GM12878 (cell line): Measurements from ENCODE around the gene PLCXD1. TPM values are rescaled to one million over a fixed set of nuclear protein-coding genes. Genes with fewer than 3 reads are reported as not detected.

Experiments
- ASH2L ChIP-seq: fragments of 300-600, 200-600 bp; sonication (generic); IDR thresholded peaks from 2 replicates; pipeline ENCODE4 v1.6.1; 2017; ENCODE audit warnings: low read depth, mild to moderate bottlenecking, borderline replicate concordance
- CREB1 ChIP-seq: IDR thresholded peaks from 2 replicates; pipeline ENCODE4 v1.6.1; 2012; ENCODE audit warnings: low read depth, mild to moderate bottlenecking, inconsistent platforms
- ESRRA ChIP-seq: IDR thresholded peaks from 2 replicates; pipeline ENCODE4 v1.6.1; 2012; ENCODE audit warnings: mild to moderate bottlenecking, low read length, improper control_type of control experiment
- MYC ChIP-seq: IDR thresholded peaks from 2 replicates; pipeline ENCODE4 v1.6.1; 2011; ENCODE audit warnings: mild to moderate bottlenecking, low read length, moderate library complexity, inconsistent platforms; ENCODE audit not compliant: insufficient read depth, insufficient replicate concordance, insufficient read length, severe bottlenecking
- SMC3 ChIP-seq: IDR thresholded peaks from 2 replicates; pipeline ENCODE4 v1.6.1; 2011; ENCODE audit warnings: low read length, improper control_type of control experiment, borderline replicate concordance
- STAT3 ChIP-seq: IDR thresholded peaks from 2 replicates; pipeline ENCODE4 v1.6.1; 2011; ENCODE audit warnings: low read depth, low read length, improper control_type of control experiment
- TBL1XR1 ChIP-seq: IDR thresholded peaks from 2 replicates; pipeline ENCODE4 v1.6.1; 2012; ENCODE audit warnings: low read depth, low read length, improper control_type of control experiment
- polyA plus RNA-seq, 11 experiments: library from polyadenylated mRNA; depleted of rRNA in 4 of 11; unstranded in 6 of 11; stranded (reverse) in 5 of 11; fragments of >200 nt; fragmentation: Nextera tagmentation in 4 of 11; fragmentation: Illumina TruSeq in 1 of 11; extraction: Ambion mirVana in 4 of 11; extraction: Trizol in 1 of 11; gene quantifications; 1 replicate in 1 of 11; 2 replicates in 10 of 11; pipeline versions ENCODE4 v1.2.1 to v1.2.3, GENCODE V29; 2011 to 2016; ENCODE audit warnings: inconsistent platforms in 2 of 11, missing spikeins in 2 of 11, low read depth in 1 of 11
- total RNA-seq, 4 experiments: library from RNA; depleted of rRNA in 3 of 4; stranded (reverse); fragments of >200 nt in 3 of 4; fragmentation: Illumina TruSeq in 1 of 4; extraction: Trizol in 1 of 4; gene quantifications; 2 replicates each; pipeline versions ENCODE4 v1.2.1 to v1.2.3, GENCODE V29; 2013 to 2021
- TF ChIP-seq, protein P1 (sequence below): IDR thresholded peaks from 2 replicates; pipeline ENCODE4 v1.6.1; 2012; ENCODE audit warnings: mild to moderate bottlenecking, low read depth, low read length
- TF ChIP-seq, protein P2 (sequence below): fragments of 450-650 bp; IDR thresholded peaks from 2 replicates; pipeline ENCODE4 v1.6.1; 2018; ENCODE audit warnings: mild to moderate bottlenecking, low read depth, moderate library complexity; ENCODE audit not compliant: partially characterized antibody
- TF ChIP-seq, protein P3 (sequence below): fragments of 450-650 bp; IDR thresholded peaks from 2 replicates; pipeline ENCODE4 v1.6.1; 2017; ENCODE audit warnings: antibody characterized with exemption, mild to moderate bottlenecking, moderate library complexity

The PLCXD1 gene
- total and polyA plus RNA-seq, 10 of the 15 experiments (the other 5 are each of a cell fraction or from before 2014, with no cell fraction given) = 2.4 to 49.7 (median 18.0) TPM

DNA sequence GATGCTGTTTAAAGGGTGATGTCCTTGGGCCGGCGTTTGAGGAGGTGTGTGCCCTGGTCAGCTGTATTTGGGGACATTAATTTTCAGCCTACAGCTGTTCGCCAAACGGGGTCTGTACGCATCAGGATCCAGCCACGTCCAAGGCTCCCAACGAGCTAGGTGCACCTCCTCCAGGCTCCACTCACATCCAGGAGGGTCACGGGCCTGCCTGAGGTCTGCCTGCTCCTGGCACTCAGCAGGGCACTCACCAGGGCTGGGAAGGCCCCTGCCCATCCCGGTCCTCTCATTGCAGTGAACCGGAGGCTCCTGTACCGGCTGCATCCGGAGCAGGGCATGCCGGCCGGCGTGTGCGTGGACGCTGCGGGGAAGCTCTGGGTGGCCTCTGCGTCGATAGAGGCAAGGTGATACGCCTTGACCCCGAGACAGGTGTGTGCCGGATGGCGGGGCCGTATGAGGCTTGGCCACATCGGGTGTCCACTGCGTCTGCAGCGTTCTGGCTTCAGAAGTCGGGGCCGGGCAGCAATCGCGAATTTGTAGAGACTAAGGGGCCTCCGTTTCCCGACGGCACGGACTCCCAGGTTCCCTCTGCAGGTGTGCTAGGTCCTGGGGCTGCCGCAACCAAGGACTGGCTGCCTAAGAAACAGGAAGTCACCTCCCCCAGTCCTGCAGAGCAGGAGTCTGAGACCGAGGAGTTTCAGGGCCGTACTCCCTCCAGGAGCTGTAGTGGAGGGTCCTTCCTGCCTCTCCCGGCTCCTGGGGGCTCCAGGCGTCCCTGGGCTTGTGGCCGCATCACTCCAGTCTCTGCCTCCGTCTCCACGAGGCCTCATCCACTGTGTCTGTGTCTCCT lies 27.5 kb upstream of the PLCXD1 start (continued):
- TF ChIP-seq, protein P1, sequence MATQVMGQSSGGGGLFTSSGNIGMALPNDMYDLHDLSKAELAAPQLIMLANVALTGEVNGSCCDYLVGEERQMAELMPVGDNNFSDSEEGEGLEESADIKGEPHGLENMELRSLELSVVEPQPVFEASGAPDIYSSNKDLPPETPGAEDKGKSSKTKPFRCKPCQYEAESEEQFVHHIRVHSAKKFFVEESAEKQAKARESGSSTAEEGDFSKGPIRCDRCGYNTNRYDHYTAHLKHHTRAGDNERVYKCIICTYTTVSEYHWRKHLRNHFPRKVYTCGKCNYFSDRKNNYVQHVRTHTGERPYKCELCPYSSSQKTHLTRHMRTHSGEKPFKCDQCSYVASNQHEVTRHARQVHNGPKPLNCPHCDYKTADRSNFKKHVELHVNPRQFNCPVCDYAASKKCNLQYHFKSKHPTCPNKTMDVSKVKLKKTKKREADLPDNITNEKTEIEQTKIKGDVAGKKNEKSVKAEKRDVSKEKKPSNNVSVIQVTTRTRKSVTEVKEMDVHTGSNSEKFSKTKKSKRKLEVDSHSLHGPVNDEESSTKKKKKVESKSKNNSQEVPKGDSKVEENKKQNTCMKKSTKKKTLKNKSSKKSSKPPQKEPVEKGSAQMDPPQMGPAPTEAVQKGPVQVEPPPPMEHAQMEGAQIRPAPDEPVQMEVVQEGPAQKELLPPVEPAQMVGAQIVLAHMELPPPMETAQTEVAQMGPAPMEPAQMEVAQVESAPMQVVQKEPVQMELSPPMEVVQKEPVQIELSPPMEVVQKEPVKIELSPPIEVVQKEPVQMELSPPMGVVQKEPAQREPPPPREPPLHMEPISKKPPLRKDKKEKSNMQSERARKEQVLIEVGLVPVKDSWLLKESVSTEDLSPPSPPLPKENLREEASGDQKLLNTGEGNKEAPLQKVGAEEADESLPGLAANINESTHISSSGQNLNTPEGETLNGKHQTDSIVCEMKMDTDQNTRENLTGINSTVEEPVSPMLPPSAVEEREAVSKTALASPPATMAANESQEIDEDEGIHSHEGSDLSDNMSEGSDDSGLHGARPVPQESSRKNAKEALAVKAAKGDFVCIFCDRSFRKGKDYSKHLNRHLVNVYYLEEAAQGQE = no peak
- no peak for TF ChIP-seq CREB1
- TF ChIP-seq STAT3 = no peak
- TF ChIP-seq, protein P2, sequence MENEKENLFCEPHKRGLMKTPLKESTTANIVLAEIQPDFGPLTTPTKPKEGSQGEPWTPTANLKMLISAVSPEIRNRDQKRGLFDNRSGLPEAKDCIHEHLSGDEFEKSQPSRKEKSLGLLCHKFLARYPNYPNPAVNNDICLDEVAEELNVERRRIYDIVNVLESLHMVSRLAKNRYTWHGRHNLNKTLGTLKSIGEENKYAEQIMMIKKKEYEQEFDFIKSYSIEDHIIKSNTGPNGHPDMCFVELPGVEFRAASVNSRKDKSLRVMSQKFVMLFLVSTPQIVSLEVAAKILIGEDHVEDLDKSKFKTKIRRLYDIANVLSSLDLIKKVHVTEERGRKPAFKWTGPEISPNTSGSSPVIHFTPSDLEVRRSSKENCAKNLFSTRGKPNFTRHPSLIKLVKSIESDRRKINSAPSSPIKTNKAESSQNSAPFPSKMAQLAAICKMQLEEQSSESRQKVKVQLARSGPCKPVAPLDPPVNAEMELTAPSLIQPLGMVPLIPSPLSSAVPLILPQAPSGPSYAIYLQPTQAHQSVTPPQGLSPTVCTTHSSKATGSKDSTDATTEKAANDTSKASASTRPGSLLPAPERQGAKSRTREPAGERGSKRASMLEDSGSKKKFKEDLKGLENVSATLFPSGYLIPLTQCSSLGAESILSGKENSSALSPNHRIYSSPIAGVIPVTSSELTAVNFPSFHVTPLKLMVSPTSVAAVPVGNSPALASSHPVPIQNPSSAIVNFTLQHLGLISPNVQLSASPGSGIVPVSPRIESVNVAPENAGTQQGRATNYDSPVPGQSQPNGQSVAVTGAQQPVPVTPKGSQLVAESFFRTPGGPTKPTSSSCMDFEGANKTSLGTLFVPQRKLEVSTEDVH = no peak
- TF ChIP-seq TBL1XR1 = no peak
- TF ChIP-seq ESRRA = no peak
- no peak for TF ChIP-seq ASH2L
- no peak for TF ChIP-seq MYC
- TF ChIP-seq, protein P3, sequence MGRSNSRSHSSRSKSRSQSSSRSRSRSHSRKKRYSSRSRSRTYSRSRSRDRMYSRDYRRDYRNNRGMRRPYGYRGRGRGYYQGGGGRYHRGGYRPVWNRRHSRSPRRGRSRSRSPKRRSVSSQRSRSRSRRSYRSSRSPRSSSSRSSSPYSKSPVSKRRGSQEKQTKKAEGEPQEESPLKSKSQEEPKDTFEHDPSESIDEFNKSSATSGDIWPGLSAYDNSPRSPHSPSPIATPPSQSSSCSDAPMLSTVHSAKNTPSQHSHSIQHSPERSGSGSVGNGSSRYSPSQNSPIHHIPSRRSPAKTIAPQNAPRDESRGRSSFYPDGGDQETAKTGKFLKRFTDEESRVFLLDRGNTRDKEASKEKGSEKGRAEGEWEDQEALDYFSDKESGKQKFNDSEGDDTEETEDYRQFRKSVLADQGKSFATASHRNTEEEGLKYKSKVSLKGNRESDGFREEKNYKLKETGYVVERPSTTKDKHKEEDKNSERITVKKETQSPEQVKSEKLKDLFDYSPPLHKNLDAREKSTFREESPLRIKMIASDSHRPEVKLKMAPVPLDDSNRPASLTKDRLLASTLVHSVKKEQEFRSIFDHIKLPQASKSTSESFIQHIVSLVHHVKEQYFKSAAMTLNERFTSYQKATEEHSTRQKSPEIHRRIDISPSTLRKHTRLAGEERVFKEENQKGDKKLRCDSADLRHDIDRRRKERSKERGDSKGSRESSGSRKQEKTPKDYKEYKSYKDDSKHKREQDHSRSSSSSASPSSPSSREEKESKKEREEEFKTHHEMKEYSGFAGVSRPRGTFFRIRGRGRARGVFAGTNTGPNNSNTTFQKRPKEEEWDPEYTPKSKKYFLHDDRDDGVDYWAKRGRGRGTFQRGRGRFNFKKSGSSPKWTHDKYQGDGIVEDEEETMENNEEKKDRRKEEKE = no peak
- no peak for TF ChIP-seq SMC3
